Measurements from ENCODE around the gene MYH2. TPM values are rescaled to one million over a fixed set of nuclear protein-coding genes. Genes with fewer than 3 reads are reported as not detected.

MYH2 gene
- polyA plus RNA-seq, 3 donors = not detected

DNA sequence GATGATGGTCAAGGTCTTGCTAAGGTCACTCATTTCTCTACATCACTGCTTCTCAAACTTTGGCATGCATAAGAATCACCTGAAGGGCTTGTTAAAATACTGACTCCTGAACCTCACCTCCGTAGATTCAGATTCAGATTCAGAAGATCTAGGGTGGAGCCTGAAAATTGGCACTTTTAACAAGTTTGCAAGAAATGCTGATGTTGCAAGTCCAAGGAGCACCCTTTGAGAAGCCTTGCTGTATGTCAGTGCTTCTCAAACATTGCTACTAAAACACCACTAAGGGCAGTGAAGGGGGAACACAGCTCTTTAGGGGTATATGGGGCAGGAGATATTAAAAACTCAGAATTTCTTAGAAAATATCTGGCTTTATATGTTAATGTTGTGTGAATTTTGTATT, 17.4 kb downstream of the MYH2 start:
- Histone ChIP-seq H3K36me3 (replicated peaks in 1 of 2; ENCODE audit: control insufficient read depth in 1 of 2, insufficient read depth in 2 of 2, low read length in 2 of 2) (no peaks in the 10 kb centered on the region), H3K4me3 (replicated peaks in 1 of 3; ENCODE audit: low read depth in 2 of 3, low read length in 3 of 3) (no peak overlapping the region), H3K4me2 (replicated peaks; ENCODE audit: extremely low read depth, low read length, poor library complexity, severe bottlenecking) (no peak overlapping the region), H3K4me1 (ENCODE audit: control insufficient read depth in 1 of 2, insufficient read depth in 2 of 2, low read length in 2 of 2) (no peaks in the 10 kb centered on the region), H2AFZ (ENCODE audit: insufficient read depth, low read depth, low read length, poor library complexity, severe bottlenecking) (no peak overlapping the region), H3K79me2 (ENCODE audit: insufficient read depth, low read length) (no peaks in the 10 kb centered on the region), H4K20me1 (ENCODE audit: insufficient read depth, low read length) (no peaks in the 10 kb centered on the region), H3K27ac (ENCODE audit: low read depth in 1 of 2, low read length in 2 of 2) (no peak overlapping the region), H3K9me3 (replicated peaks in 1 of 2; ENCODE audit: control insufficient read depth in 1 of 2, insufficient read depth in 1 of 2, low read length in 2 of 2) (no peaks in the 10 kb centered on the region), H3K27me3 (ENCODE audit: control insufficient read depth in 2 of 2, insufficient read depth in 2 of 2, low read length in 2 of 2) (no peaks in the 10 kb centered on the region), H3K9ac (ENCODE audit: insufficient read depth, low read length, poor library complexity, severe bottlenecking) (no peak overlapping the region)
- TF ChIP-seq, protein P1, sequence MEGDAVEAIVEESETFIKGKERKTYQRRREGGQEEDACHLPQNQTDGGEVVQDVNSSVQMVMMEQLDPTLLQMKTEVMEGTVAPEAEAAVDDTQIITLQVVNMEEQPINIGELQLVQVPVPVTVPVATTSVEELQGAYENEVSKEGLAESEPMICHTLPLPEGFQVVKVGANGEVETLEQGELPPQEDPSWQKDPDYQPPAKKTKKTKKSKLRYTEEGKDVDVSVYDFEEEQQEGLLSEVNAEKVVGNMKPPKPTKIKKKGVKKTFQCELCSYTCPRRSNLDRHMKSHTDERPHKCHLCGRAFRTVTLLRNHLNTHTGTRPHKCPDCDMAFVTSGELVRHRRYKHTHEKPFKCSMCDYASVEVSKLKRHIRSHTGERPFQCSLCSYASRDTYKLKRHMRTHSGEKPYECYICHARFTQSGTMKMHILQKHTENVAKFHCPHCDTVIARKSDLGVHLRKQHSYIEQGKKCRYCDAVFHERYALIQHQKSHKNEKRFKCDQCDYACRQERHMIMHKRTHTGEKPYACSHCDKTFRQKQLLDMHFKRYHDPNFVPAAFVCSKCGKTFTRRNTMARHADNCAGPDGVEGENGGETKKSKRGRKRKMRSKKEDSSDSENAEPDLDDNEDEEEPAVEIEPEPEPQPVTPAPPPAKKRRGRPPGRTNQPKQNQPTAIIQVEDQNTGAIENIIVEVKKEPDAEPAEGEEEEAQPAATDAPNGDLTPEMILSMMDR (IDR thresholded peaks at IDR 0.05) = no peak
- Mint-ChIP-seq H3K9me3 (peaks cover 0 to 3% (median 0%) of the 10 kb centered on the region in 7 donors), H3K36me3 (no peaks in the 10 kb centered on the region), H3K4me3 (no peak overlapping the region), H3K27me3 (ENCODE audit: low read depth in 3 of 3) (peaks cover 0 to 5% (median 5%) of the 10 kb centered on the region in 3 donors), H3K27ac (no peak overlapping the region), H3K4me1 (no peaks in the 10 kb centered on the region)
- no CpG with 5 or more reads among the region's 1 CpG for WGBS (ENCODE audit: insufficient coverage)
- intact Hi-C loops (cut with micrococcal nuclease) = no loop called here
- no peak for DNase-seq

DNA sequence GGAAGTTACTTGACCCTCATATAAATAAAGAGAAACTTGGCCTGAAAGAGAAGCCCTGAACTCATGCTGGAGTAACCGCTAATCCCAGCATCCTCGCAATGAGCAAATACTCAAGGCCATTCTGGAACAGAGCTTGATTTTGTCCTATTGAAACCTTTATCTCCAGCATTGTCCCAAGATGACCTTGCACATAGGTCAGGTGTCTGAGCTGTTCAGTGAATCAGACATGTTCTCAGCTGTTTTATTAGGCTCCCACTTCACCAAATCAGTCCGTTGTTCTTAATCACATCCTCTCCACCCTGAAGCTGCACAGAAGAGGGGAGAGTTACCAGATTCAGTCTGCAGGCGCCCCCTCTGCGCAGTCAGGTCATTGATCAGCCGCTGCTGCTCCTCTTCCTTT, 22.0 kb downstream of the MYH2 start:
- no peaks in the 10 kb centered on the region for H3K9me3 ChIP-seq (replicated peaks in 1 of 2; ENCODE audit: control insufficient read depth in 1 of 2, insufficient read depth in 1 of 2, low read length in 2 of 2)
- Mint-ChIP-seq H3K27ac (no peak overlapping the region), H3K27me3 (ENCODE audit: low read depth in 3 of 3) (peaks cover 0 to 5% (median 1%) of the 10 kb centered on the region in 3 donors), H3K36me3 (no peaks in the 10 kb centered on the region), H3K9me3 (peaks cover 0 to 5% (median 3%) of the 10 kb centered on the region in 7 donors), H3K4me1 (no peaks in the 10 kb centered on the region), H3K4me3 (no peak overlapping the region)
- H4K20me1 ChIP-seq (ENCODE audit: insufficient read depth, low read length) = no peaks in the 10 kb centered on the region
- no peak overlapping the region for H3K27ac ChIP-seq (ENCODE audit: low read depth in 1 of 2, low read length in 2 of 2)
- TF ChIP-seq, protein P1 (IDR thresholded peaks at IDR 0.05) = no peak
- H3K79me2 ChIP-seq (ENCODE audit: insufficient read depth, low read length) = no peaks in the 10 kb centered on the region
- no peaks in the 10 kb centered on the region for H3K36me3 ChIP-seq (replicated peaks in 1 of 2; ENCODE audit: control insufficient read depth in 1 of 2, insufficient read depth in 2 of 2, low read length in 2 of 2)
- no peak for DNase-seq
- H3K4me3 ChIP-seq (replicated peaks in 1 of 3; ENCODE audit: low read depth in 2 of 3, low read length in 3 of 3) = no peak overlapping the region
- no peaks in the 10 kb centered on the region for H3K27me3 ChIP-seq (ENCODE audit: control insufficient read depth in 2 of 2, insufficient read depth in 2 of 2, low read length in 2 of 2)
- 100% methylated on average over 2 of the region's 6 CpGs for WGBS (ENCODE audit: insufficient coverage)
- intact Hi-C loops (cut with micrococcal nuclease) = no loop called here
- no peak overlapping the region for H2AFZ ChIP-seq (ENCODE audit: insufficient read depth, low read depth, low read length, poor library complexity, severe bottlenecking)
- no peaks in the 10 kb centered on the region for H3K4me1 ChIP-seq (ENCODE audit: control insufficient read depth in 1 of 2, insufficient read depth in 2 of 2, low read length in 2 of 2)
- H3K4me2 ChIP-seq (replicated peaks; ENCODE audit: extremely low read depth, low read length, poor library complexity, severe bottlenecking) = no peak overlapping the region
- no peak overlapping the region for H3K9ac ChIP-seq (ENCODE audit: insufficient read depth, low read length, poor library complexity, severe bottlenecking)
